ENCODE data around the gene LHX5.
A peak's percentile ranks its signal among the peaks of the same experiment; 100 is the strongest.

Gene LHX5

GRCh38 chr12:113436993-113437728 is 34.5 kb downstream of the LHX5 start:
- no peak overlapping the region for H2BK12ac ChIP-seq (ENCODE audit: low read length)
- H2BK5ac ChIP-seq (ENCODE audit: low read length), result no peak overlapping the region
- no peak overlapping the region for H4K91ac ChIP-seq (ENCODE audit: low read depth, low read length, poor library complexity)
- H3K9ac ChIP-seq (ENCODE audit: low read depth, low read length, poor library complexity), result no peak overlapping the region
- peaks cover 0 to 1% of the 10 kb centered on the region in 2 donors for H3K4me1 ChIP-seq (ENCODE audit: control insufficient read depth in 2 of 2, insufficient read depth in 1 of 2, low read depth in 1 of 2, low read length in 2 of 2)
- no peak overlapping the region for H3K14ac ChIP-seq (ENCODE audit: low read length)
- H2BK15ac ChIP-seq (ENCODE audit: low read length), result no peak overlapping the region
- H3K27me3 ChIP-seq (ENCODE audit: control insufficient read depth in 3 of 3, insufficient read depth in 3 of 3, low read depth in 1 of 3, low read length in 3 of 3), result no peaks in the 10 kb centered on the region
- H2AFZ ChIP-seq (ENCODE audit: low read length), result no peak overlapping the region
- no peak overlapping the region for H2BK120ac ChIP-seq (ENCODE audit: low read depth, low read length)
- H3K23ac ChIP-seq (ENCODE audit: low read depth, low read length, poor library complexity), result no peak overlapping the region
- H2AK5ac ChIP-seq (ENCODE audit: low read depth, low read length), result peak overlapping the region; percentile 6
- 100% methylated on average over 1 to 2 of the region's 6 CpGs for WGBS, 2 donors (ENCODE audit: extremely low coverage in 2 of 2, insufficient read length in 2 of 2, insufficient replicate concordance in 1 of 2)
- H3K9me3 ChIP-seq (replicated peaks in 1 of 2; ENCODE audit: control insufficient read depth in 2 of 2, insufficient read depth in 1 of 2, low read depth in 1 of 2, low read length in 2 of 2), result no peaks in the 10 kb centered on the region
- H3K79me1 ChIP-seq (ENCODE audit: low read depth, low read length), result no peaks in the 10 kb centered on the region
- DNase-seq (ENCODE audit: low spot score), result no peak
- no peak overlapping the region for H3K4ac ChIP-seq (ENCODE audit: low read length)
- no peak overlapping the region for H3K18ac ChIP-seq (ENCODE audit: low read length)
- peaks cover 0 to 23% of the 10 kb centered on the region in 2 donors for H3K36me3 ChIP-seq (replicated peaks in 1 of 2; ENCODE audit: control insufficient read depth in 2 of 2, insufficient read depth in 2 of 2, low read length in 2 of 2)
- H3K27ac ChIP-seq (replicated peaks; ENCODE audit: low read length), result no peak overlapping the region
- no peak overlapping the region for H4K8ac ChIP-seq (ENCODE audit: low read depth, low read length)
- H3K4me3 ChIP-seq (ENCODE audit: low read length in 2 of 2), result no peak overlapping the region
- no peak overlapping the region for H3K4me2 ChIP-seq (ENCODE audit: insufficient read depth, low read length, poor library complexity, severe bottlenecking)

DNA sequence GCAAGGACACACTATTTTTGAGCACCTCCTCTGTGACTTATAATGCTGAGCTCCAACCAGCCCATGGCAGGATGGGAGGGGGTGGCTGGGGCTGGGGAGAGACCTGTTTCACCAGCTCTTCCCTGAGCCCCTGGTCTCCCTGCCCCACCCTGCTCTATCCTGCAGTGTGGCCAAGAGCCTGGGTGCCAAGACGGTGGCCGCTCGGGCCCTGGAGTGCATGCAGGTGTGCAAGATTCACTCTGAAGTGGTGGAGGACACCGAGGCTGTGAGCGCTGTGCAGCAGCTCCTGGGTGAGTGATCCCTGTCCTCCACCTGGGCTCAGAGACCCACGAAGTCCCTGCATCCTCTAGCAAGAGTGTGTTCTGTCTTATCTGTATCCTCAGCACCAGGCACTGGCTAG is 35.1 kb downstream of the LHX5 start:
- H3K9me3 ChIP-seq (replicated peaks in 1 of 2; ENCODE audit: control insufficient read depth in 2 of 2, insufficient read depth in 1 of 2, low read depth in 1 of 2, low read length in 2 of 2), result no peaks in the 10 kb centered on the region
- peak overlapping the region; percentile 6 for H2AK5ac ChIP-seq (ENCODE audit: low read depth, low read length)
- no peak overlapping the region for H3K4ac ChIP-seq (ENCODE audit: low read length)
- no peak overlapping the region for H2AFZ ChIP-seq (ENCODE audit: low read length)
- H3K79me1 ChIP-seq (ENCODE audit: low read depth, low read length), result no peaks in the 10 kb centered on the region
- no peak overlapping the region for H3K9ac ChIP-seq (ENCODE audit: low read depth, low read length, poor library complexity)
- H3K23ac ChIP-seq (ENCODE audit: low read depth, low read length, poor library complexity), result no peak overlapping the region
- peaks cover 0 to 23% of the 10 kb centered on the region in 2 donors for H3K36me3 ChIP-seq (replicated peaks in 1 of 2; ENCODE audit: control insufficient read depth in 2 of 2, insufficient read depth in 2 of 2, low read length in 2 of 2)
- WGBS, 2 donors (ENCODE audit: extremely low coverage in 2 of 2, insufficient read length in 2 of 2, insufficient replicate concordance in 1 of 2), result no CpG with 5 or more reads among the region's 6 CpGs
- DNase-seq (ENCODE audit: low spot score), result no peak
- no peak overlapping the region for H3K4me2 ChIP-seq (ENCODE audit: insufficient read depth, low read length, poor library complexity, severe bottlenecking)
- H3K14ac ChIP-seq (ENCODE audit: low read length), result no peak overlapping the region
- peak overlapping the region; percentile 55 for H3K18ac ChIP-seq (ENCODE audit: low read length)
- H2BK12ac ChIP-seq (ENCODE audit: low read length), result no peak overlapping the region
- H3K4me3 ChIP-seq (ENCODE audit: low read length in 2 of 2), result no peak overlapping the region
- H4K8ac ChIP-seq (ENCODE audit: low read depth, low read length), result no peak overlapping the region
- H3K4me1 ChIP-seq (ENCODE audit: control insufficient read depth in 2 of 2, insufficient read depth in 1 of 2, low read depth in 1 of 2, low read length in 2 of 2), result peaks cover 0 to 1% of the 10 kb centered on the region in 2 donors
- H2BK5ac ChIP-seq (ENCODE audit: low read length), result no peak overlapping the region
- no peak overlapping the region for H2BK120ac ChIP-seq (ENCODE audit: low read depth, low read length)
- H3K27ac ChIP-seq (replicated peaks; ENCODE audit: low read length), result no peak overlapping the region
- no peaks in the 10 kb centered on the region for H3K27me3 ChIP-seq (ENCODE audit: control insufficient read depth in 3 of 3, insufficient read depth in 3 of 3, low read depth in 1 of 3, low read length in 3 of 3)
- no peak overlapping the region for H4K91ac ChIP-seq (ENCODE audit: low read depth, low read length, poor library complexity)
- no peak overlapping the region for H2BK15ac ChIP-seq (ENCODE audit: low read length)

DNA sequence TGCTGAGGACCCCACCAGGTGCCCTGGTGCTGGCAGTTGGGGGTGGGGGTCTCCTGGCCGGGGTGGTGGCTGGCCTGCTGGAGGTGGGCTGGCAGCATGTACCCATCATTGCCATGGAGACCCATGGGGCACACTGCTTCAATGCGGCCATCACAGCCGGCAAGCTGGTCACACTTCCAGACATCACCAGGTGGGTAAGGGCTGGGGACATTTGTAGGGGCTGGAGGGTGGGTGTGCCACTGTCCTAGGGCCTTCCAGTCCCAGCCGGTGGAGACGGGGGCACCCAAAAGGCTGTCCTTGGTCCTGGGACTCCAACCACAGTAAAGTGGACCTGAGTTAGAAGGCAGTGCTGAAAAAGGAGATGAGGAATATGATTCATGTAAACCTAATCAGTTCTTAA is 36.3 kb downstream of the LHX5 start:
- Histone ChIP-seq H3K4ac (ENCODE audit: low read length) (no peak overlapping the region), H3K36me3 (replicated peaks in 1 of 2; ENCODE audit: control insufficient read depth in 2 of 2, insufficient read depth in 2 of 2, low read length in 2 of 2) (peaks cover 0 to 23% of the 10 kb centered on the region in 2 donors), H3K4me1 (ENCODE audit: control insufficient read depth in 2 of 2, insufficient read depth in 1 of 2, low read depth in 1 of 2, low read length in 2 of 2) (peaks cover 0 to 1% of the 10 kb centered on the region in 2 donors), H3K9me3 (replicated peaks in 1 of 2; ENCODE audit: control insufficient read depth in 2 of 2, insufficient read depth in 1 of 2, low read depth in 1 of 2, low read length in 2 of 2) (no peaks in the 10 kb centered on the region), H3K23ac (ENCODE audit: low read depth, low read length, poor library complexity) (no peak overlapping the region), H2AK5ac (ENCODE audit: low read depth, low read length) (no peak overlapping the region), H2BK120ac (ENCODE audit: low read depth, low read length) (no peak overlapping the region), H2BK15ac (ENCODE audit: low read length) (no peak overlapping the region), H3K79me1 (ENCODE audit: low read depth, low read length) (no peaks in the 10 kb centered on the region), H3K18ac (ENCODE audit: low read length) (no peak overlapping the region), H4K91ac (ENCODE audit: low read depth, low read length, poor library complexity) (no peak overlapping the region), H3K14ac (ENCODE audit: low read length) (no peak overlapping the region), H2AFZ (ENCODE audit: low read length) (no peak overlapping the region), H3K4me2 (ENCODE audit: insufficient read depth, low read length, poor library complexity, severe bottlenecking) (no peak overlapping the region), H3K9ac (ENCODE audit: low read depth, low read length, poor library complexity) (no peak overlapping the region), H2BK5ac (ENCODE audit: low read length) (no peak overlapping the region), H3K27me3 (ENCODE audit: control insufficient read depth in 3 of 3, insufficient read depth in 3 of 3, low read depth in 1 of 3, low read length in 3 of 3) (no peaks in the 10 kb centered on the region), H2BK12ac (ENCODE audit: low read length) (no peak overlapping the region), H4K8ac (ENCODE audit: low read depth, low read length) (no peak overlapping the region), H3K27ac (replicated peaks; ENCODE audit: low read length) (no peak overlapping the region), H3K4me3 (ENCODE audit: low read length in 2 of 2) (no peak overlapping the region)
- no peak for DNase-seq (ENCODE audit: low spot score)
- WGBS, 2 donors (ENCODE audit: extremely low coverage in 2 of 2, insufficient read length in 2 of 2, insufficient replicate concordance in 1 of 2), result no CpG with 5 or more reads among the region's 5 CpGs

GRCh38 chr12:113432986-113433385 is 38.7 kb downstream of the LHX5 start:
- H4K8ac ChIP-seq (ENCODE audit: low read depth, low read length), result no peak overlapping the region

More at GRCh38 chr12:113432986-113433385, 38.7 kb downstream of the LHX5 start:
- Histone ChIP-seq H3K9me3 (replicated peaks in 1 of 2; ENCODE audit: control insufficient read depth in 2 of 2, insufficient read depth in 1 of 2, low read depth in 1 of 2, low read length in 2 of 2) (no peaks in the 10 kb centered on the region), H3K9ac (ENCODE audit: low read depth, low read length, poor library complexity) (no peak overlapping the region), H3K4me2 (ENCODE audit: insufficient read depth, low read length, poor library complexity, severe bottlenecking) (no peak overlapping the region), H2BK5ac (ENCODE audit: low read length) (no peak overlapping the region), H3K27ac (replicated peaks; ENCODE audit: low read length) (no peak overlapping the region), H3K79me1 (ENCODE audit: low read depth, low read length) (no peaks in the 10 kb centered on the region), H3K4me3 (ENCODE audit: low read length in 2 of 2) (no peak overlapping the region), H2AFZ (ENCODE audit: low read length) (no peak overlapping the region), H2BK12ac (ENCODE audit: low read length) (no peak overlapping the region), H3K36me3 (replicated peaks in 1 of 2; ENCODE audit: control insufficient read depth in 2 of 2, insufficient read depth in 2 of 2, low read length in 2 of 2) (peaks cover 0 to 36% of the 10 kb centered on the region in 2 donors), H3K18ac (ENCODE audit: low read length) (no peak overlapping the region), H2BK120ac (ENCODE audit: low read depth, low read length) (no peak overlapping the region), H2BK15ac (ENCODE audit: low read length) (no peak overlapping the region), H3K27me3 (ENCODE audit: control insufficient read depth in 3 of 3, insufficient read depth in 3 of 3, low read depth in 1 of 3, low read length in 3 of 3) (no peaks in the 10 kb centered on the region), H2AK5ac (ENCODE audit: low read depth, low read length) (no peak overlapping the region), H3K4ac (ENCODE audit: low read length) (no peak overlapping the region), H3K23ac (ENCODE audit: low read depth, low read length, poor library complexity) (no peak overlapping the region), H4K91ac (ENCODE audit: low read depth, low read length, poor library complexity) (no peak overlapping the region), H3K14ac (ENCODE audit: low read length) (no peak overlapping the region), H3K4me1 (ENCODE audit: control insufficient read depth in 2 of 2, insufficient read depth in 1 of 2, low read depth in 1 of 2, low read length in 2 of 2) (no peaks in the 10 kb centered on the region)
- DNase-seq (ENCODE audit: low spot score), result no peak
